HG02642 (cell line): ENCODE measurements around the gene ERF.

Source experiments
- ATAC-seq: cut with Tn5 transposase; IDR thresholded peaks from one replicate; pipeline ENCODE4 v1.9.1; 2021; ENCODE audit warnings: mild to moderate bottlenecking; ENCODE audit not compliant: unreplicated experiment, poor library complexity

Gene ERF

GRCh38 chr19:42255766-42256745 lies 1.1 kb upstream of the ERF start:
- ATAC-seq = no peak

DNA sequence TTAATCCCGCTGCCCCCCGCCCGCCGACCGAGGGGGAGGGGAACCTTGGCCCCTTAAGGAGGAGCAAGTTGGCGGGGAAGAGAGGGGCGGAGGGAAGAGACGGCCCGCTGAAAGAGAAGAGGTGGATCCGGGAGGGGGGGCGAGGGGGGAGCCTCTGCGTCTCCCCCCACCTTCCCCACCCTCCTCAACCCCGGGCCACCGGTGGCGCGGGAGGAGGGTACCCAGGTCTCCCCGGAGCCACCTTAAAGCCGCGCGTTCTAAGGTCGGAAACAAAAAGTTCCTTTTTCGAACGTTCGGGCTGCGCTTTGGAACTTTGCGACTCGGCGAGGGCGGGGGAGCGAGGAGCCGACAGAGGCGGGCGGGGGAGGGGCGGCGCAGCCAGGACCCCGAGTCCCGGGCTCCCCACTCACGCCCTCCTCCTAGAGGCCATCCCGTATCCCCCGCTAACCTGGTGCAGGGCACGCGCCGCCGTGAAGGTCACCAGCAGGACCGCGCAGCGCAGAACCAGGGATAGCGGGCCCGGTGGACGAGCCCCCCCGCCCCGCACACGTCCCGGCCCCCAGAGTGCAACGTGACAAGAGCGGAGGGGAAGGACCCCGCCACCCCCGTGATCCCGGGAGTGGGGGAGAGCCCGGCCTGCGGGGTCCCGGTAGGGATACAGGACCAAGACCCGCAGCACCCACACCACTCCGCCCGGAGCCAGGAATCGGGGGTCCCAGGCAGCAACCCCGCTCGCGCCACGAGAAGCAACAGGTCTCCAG lies 659 bp downstream of the ERF start:
- peak; percentile 44 for ATAC-seq

- peak; percentile 26 for ATAC-seq
Measured at GRCh38 chr19:42253245-42254088, 1.5 kb downstream of the ERF start.

DNA sequence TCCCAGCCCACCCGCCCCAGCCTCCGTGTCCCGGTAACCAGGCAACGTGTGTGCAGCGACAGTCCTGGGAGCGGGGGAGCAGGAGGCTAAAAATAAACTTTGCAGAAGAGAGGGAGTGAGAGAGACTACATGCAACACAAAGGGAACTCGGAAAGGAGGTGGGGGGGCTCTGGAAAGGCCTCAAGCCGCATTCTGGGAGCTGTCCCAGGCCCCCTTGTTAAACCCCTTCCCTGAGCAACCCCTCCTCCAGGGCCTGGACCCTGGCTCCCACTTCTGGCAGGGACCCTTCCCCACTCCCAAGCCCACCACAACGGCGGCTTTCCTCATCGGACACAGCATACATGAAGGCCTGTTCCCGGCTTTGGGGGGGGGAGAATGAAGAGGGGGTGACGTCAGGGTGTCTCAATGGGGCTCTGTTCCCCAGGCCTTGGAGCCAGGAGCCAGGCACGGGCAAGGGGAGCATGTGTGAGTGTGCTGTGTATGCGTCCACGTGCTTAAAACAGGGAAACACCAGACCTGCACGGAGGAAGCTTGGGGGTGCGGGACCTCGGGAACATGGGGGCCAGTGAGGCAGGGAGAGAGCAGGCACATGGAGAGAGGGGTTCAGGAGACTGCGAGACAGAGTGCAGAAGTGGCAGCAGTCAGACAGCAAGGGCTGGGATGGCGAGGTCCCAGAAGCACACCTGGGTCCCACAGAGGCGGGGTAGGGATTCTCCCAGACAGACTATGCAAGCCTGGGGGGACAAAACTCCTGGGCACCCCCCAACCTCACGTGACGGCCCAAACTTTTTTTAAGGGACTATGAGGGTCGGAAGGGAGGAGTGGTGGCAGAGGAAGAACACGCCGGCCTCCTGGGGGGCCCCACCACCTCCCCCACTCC lies 2.3 kb downstream of the ERF start:
- no peak for ATAC-seq

GRCh38 chr19:42251572-42252358 lies 3.2 kb downstream of the ERF start:
- no peak for ATAC-seq

- ATAC-seq = no peak
Measured at GRCh38 chr19:42250666-42251531, 4.0 kb downstream of the ERF start.

DNA sequence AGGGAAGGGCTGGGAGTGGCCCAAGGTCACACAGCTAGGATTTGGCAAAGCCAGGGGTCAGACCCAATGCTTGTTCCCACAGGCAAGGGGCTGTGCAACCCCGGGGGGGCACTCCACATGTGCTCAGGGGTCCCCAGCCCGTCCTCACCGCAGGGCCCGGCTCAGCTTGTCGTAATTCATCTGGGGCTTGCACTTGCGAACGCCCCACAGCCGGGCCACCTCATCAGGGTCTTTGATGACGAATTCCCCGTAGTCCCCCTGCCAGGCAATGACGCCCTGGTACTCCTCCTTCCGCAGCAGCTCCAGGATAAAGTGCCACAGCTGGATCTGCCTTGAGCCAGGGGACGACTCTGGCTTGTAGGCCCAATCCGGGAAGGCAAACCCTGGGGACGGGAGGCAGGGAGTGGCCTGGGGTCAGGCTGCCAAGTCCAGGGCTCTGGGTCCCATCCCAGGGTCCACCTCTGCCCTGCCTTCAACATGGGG lies 4.7 kb downstream of the ERF start:
- no peak for ATAC-seq

DNA sequence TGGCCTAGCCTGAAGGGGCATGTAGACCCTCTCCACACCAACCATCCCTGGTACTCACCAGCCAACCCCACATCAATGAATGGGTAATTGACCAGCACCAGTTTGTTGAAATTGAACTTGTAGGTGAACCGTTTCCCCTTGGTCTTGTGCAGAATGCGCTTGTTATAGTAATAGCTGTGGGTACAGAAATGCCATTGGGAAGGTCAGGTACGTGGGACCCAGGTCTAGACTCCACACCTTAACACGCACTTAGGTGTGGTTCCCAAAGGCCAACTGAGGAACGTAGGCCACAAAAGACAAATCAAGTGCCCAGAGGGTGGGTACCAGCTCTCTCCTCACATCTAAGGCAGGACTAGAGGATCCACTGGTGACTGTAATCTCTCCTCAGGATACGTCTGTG lies 5.2 kb downstream of the ERF start:
- ATAC-seq = no peak

GRCh38 chr19:42249149-42249750 lies 5.7 kb downstream of the ERF start:
- no peak for ATAC-seq

DNA sequence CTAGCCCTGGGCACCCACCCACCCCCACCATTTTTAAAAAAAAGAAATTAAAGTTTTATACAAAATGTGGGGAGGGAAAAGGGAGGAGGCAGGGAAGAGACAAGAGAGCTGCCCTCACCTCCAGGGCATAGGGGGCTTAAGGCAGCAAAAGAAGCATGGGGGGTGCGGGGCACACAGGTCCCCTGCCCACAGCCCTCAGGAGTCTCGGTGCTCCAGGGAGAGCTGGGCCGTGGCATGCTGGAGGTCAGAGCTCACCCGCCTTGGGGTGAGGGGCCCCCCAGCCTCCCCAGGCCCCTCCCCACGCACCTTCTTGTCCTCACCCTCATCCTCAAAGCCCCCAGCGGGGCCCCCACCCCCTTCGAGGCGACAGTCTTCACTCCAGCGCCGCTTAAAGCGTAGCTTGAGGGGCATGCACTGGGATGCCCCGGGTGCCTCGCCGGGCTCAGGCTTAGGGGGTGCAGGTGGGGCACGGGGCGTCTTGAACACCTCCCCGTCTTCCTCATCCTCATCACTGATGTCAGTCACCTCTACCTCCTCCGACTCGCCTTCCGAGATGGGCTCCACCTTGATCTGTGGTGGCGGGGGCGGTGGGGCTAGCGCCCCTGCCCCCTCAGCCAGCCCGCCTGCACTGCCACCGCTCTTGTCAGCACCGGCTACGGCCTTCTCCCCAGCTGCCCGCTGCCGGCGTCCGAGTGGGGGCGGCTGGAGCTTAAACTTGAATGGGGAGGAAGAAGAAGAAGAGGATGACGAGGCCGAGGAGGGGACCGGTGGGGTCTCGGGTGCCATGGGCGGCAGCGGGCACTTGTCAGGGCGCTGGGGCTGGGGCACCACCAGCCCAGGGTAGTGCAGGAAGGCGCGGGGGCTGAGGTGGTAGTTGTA lies 6.4 kb downstream of the ERF start:
- ATAC-seq = no peak

- no peak for ATAC-seq
Measured at GRCh38 chr19:42247640-42248199, 7.2 kb downstream of the ERF start.

GRCh38 chr19:42246922-42247639 lies 7.8 kb downstream of the ERF start:
- no peak for ATAC-seq

- ATAC-seq = no peak
Measured at GRCh38 chr19:42246143-42246921, 8.6 kb downstream of the ERF start.

- no peak for ATAC-seq
Measured at GRCh38 chr19:42245231-42245630, 9.7 kb downstream of the ERF start.
